GM23338 (cell line): ENCODE data around the gene PDIA3. TPM values are rescaled to one million over a fixed set of nuclear protein-coding genes. Genes with fewer than 3 reads are reported as not detected.

ENCODE experiments used
- ATAC-seq: fragments of 200-7000 bp; cut with Tn5 transposase; 3 replicates; pipeline ENCODE4 v1.9.1; 2020
- DNase-seq: peaks from one replicate; pipeline ENCODE4 v3.0.0-alpha.2; 2015; ENCODE audit warnings: low spot score
- H2AFZ ChIP-seq: fragments of 200-600 bp; sonication (generic); 2 replicates; pipeline ENCODE4 v1.8.0; 2016; ENCODE audit warnings: antibody characterized with exemption, mild to moderate bottlenecking, moderate library complexity
- H3F3A ChIP-seq: fragments of 200-600 bp; sonication (generic); replicated peaks from 2 replicates; pipeline ENCODE4 v1.8.0; 2017; ENCODE audit warnings: antibody characterized with exemption, mixed run types, low read depth
- H3K27ac ChIP-seq: fragments of 200-600 bp; sonication (generic); 2 replicates; pipeline ENCODE4 v1.6.1; 2016; ENCODE audit warnings: low read depth
- H3K27me3 ChIP-seq: fragments of 200-600 bp; sonication (generic); 2 replicates; pipeline ENCODE4 v1.8.0; 2016; ENCODE audit warnings: mild to moderate bottlenecking, mixed run types, moderate library complexity; ENCODE audit not compliant: insufficient read depth
- H3K36me3 ChIP-seq: fragments of 200-600 bp; sonication (generic); 2 replicates; pipeline ENCODE4 v1.8.0; 2016; ENCODE audit warnings: mild to moderate bottlenecking; ENCODE audit not compliant: insufficient read depth
- H3K4me1 ChIP-seq: fragments of 200-600 bp; sonication (generic); 2 replicates; pipeline ENCODE4 v1.8.0; 2016; ENCODE audit warnings: mild to moderate bottlenecking, moderate library complexity; ENCODE audit not compliant: insufficient read depth
- H3K4me2 ChIP-seq: fragments of 200-600 bp; sonication (generic); 2 replicates; pipeline ENCODE4 v1.7.1; 2017; ENCODE audit warnings: mixed run types
- H3K4me3 ChIP-seq: fragments of 200-600 bp; sonication (generic); 2 replicates; pipeline ENCODE4 v1.6.1; 2016; ENCODE audit warnings: mixed run types
- H3K79me2 ChIP-seq: fragments of 200-600 bp; sonication (generic); replicated peaks from 2 replicates; pipeline ENCODE4 v1.8.0; 2017; ENCODE audit warnings: mild to moderate bottlenecking; ENCODE audit not compliant: insufficient read depth
- H3K9me2 ChIP-seq: fragments of 200-600 bp; sonication (generic); 2 replicates; pipeline ENCODE4 v1.8.0; 2017; ENCODE audit not compliant: insufficient read depth
- H4K20me1 ChIP-seq: fragments of 200-600 bp; sonication (generic); replicated peaks from 2 replicates; pipeline ENCODE4 v1.8.0; 2017; ENCODE audit warnings: mild to moderate bottlenecking; ENCODE audit not compliant: insufficient read depth
- H3K27ac Mint-ChIP-seq: 2 replicates; pipeline ENCODE4 v1.8.0; 2020; ENCODE audit warnings: inconsistent platforms, mild to moderate bottlenecking, moderate library complexity, mixed read lengths
- H3K27me3 Mint-ChIP-seq: 3 replicates; pipeline ENCODE4 v1.8.0; 2022; ENCODE audit warnings: low read depth, mild to moderate bottlenecking, moderate library complexity, mixed read lengths, inconsistent platforms; ENCODE audit not compliant: insufficient read depth, poor library complexity
- H3K36me3 Mint-ChIP-seq: 3 replicates; pipeline ENCODE4 v1.8.0; 2021; ENCODE audit warnings: low read depth, mild to moderate bottlenecking, inconsistent platforms, moderate library complexity, mixed read lengths
- H3K4me1 Mint-ChIP-seq: 3 replicates; pipeline ENCODE4 v1.8.0; 2020; ENCODE audit warnings: mild to moderate bottlenecking, inconsistent platforms, mixed read lengths
- H3K4me3 Mint-ChIP-seq: 3 replicates; pipeline ENCODE4 v1.8.0; 2021; ENCODE audit warnings: moderate library complexity, mild to moderate bottlenecking, inconsistent platforms, mixed read lengths
- H3K9me3 Mint-ChIP-seq: 3 replicates; pipeline ENCODE4 v1.8.0; 2020; ENCODE audit warnings: moderate library complexity, mild to moderate bottlenecking, inconsistent platforms, mixed read lengths
- CREB1 ChIP-seq: fragments of 250-450 bp; sonication (Bioruptor Pico); IDR thresholded peaks from 2 replicates; pipeline ENCODE4 v1.5.0; 2020; ENCODE audit warnings: low read depth, mild to moderate bottlenecking, moderate library complexity
- CTCF ChIP-seq, 2 experiments: fragments of 200-600 bp in 1 of 2; sonication (generic) in 1 of 2; conservative IDR thresholded peaks; 2 replicates each; pipeline versions ENCODE4 v1.5.1 to v1.6.1; 2016 to 2017; ENCODE audit warnings: antibody characterized with exemption in 2 of 2, low read depth in 2 of 2, mild to moderate bottlenecking in 2 of 2, moderate library complexity in 1 of 2
- NANOG ChIP-seq: IDR thresholded peaks from 2 replicates; pipeline ENCODE4 v1.6.1; 2016; ENCODE audit warnings: antibody characterized with exemption, borderline replicate concordance
- ZNF462 ChIP-seq: fragments of 250-450 bp; sonication (Bioruptor Pico); IDR thresholded peaks from 2 replicates; pipeline ENCODE4 v1.5.0; 2020; ENCODE audit warnings: mild to moderate bottlenecking, moderate library complexity
- polyA plus RNA-seq: library from polyadenylated mRNA; unstranded; fragments of >200 nt; fragmentation: Nextera tagmentation; extraction: Ambion mirVana; gene quantifications from 2 replicates; pipeline ENCODE4 v1.2.1, GENCODE V29; 2016
- total RNA-seq: library from RNA; depleted of rRNA; stranded (reverse); fragments of >200 nt; shearing (Covaris generic); gene quantifications from 2 replicates; pipeline ENCODE4 v1.2.3, GENCODE V29; 2014

The PDIA3 gene
- total and polyA plus RNA-seq, 2 experiments from 2014 or later = 363 to 631 TPM

- ATAC-seq = no peak
These were observed 26.4 kb downstream of the PDIA3 start for GRCh38 chr15:43772624-43773023.

More at GRCh38 chr15:43772624-43773023, 26.4 kb downstream of the PDIA3 start:
- H4K20me1 ChIP-seq = peaks cover 32% of the 10 kb centered on the region
- H3K27ac Mint-ChIP-seq = no peak overlapping the region
- DNase-seq = no peak
- H3K36me3 Mint-ChIP-seq = peaks cover 64% of the 10 kb centered on the region
- H3K4me3 Mint-ChIP-seq = no peak overlapping the region
- no peak overlapping the region for H3K27ac ChIP-seq
- H3K4me2 ChIP-seq = no peak overlapping the region
- H3K4me1 ChIP-seq = peaks cover 11% of the 10 kb centered on the region
- H3K27me3 Mint-ChIP-seq = peaks cover 11% of the 10 kb centered on the region
- no peaks in the 10 kb centered on the region for H3K9me3 Mint-ChIP-seq
- H3K4me3 ChIP-seq = no peak overlapping the region
- H2AFZ ChIP-seq = no peak overlapping the region
- H3K9me2 ChIP-seq = no peaks in the 10 kb centered on the region
- peaks cover 50% of the 10 kb centered on the region for H3K36me3 ChIP-seq
- no peaks in the 10 kb centered on the region for H3K27me3 ChIP-seq
- H3F3A ChIP-seq = peaks cover 71% of the 10 kb centered on the region
- TF ChIP-seq ZNF462 (CRISPR knock-in tag) = no peak
- TF ChIP-seq NANOG = no peak
- no peak for TF ChIP-seq CREB1
- no peak for TF ChIP-seq CTCF (conservative IDR thresholded peaks at IDR 0.05; ENCODE audit: low read depth in 2 of 2)
- H3K4me1 Mint-ChIP-seq = peaks cover 17% of the 10 kb centered on the region
- H3K79me2 ChIP-seq = no peaks in the 10 kb centered on the region
